ENCODE results near the gene ANKRD18B. TPM values are rescaled to one million over a fixed set of nuclear protein-coding genes. Genes with fewer than 3 reads are reported as not detected.

The ANKRD18B gene
- total and polyA plus RNA-seq, 9 of the 15 experiments (the other 6 are each of a cell fraction or from before 2014, with no cell fraction given), result 0.43 to 12.6 (median 1.8) TPM

DNA sequence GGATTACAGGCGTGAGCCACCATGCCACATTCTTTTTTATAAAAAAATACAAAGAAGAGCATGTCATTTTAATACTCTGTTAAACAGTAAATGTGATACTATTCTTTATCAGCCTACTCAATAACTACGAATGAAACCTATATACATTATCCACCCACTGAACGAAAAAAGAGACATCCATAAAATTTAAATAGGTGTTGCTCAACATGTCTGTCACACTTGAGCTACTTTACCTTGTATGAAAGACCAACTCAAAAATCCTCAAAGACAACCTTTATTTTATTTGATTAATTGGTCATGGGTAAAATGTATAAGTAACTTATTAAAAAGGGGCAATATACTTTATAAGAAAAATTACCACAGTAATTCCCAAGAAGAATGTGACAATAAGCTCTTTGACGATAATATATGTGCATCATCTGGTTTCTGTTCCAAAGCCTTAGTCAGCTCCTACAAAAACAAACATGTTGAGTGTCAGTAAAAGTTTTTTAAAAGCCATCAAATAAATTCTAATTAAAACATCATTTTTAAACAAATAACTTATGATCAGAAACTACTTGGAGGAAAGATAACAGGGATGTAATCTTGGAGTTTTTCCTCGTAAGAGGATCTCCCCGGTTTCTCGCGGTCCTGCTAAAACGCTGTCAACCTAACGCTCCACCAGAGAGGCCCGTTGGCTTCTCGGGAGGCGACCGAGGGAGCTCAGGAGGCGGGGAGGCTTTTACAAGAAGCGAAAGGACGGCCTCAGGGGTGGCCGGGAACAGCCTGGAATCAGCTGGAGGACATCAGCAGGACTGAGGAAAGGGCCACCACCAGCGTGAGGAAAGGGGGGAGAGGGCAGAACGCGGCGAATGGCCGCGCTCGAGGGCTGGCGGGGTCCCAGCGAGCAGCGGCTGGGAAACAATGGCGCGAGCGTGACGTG is 13.5 kb upstream of the ANKRD18B start (continued):
- TF ChIP-seq, protein P1, sequence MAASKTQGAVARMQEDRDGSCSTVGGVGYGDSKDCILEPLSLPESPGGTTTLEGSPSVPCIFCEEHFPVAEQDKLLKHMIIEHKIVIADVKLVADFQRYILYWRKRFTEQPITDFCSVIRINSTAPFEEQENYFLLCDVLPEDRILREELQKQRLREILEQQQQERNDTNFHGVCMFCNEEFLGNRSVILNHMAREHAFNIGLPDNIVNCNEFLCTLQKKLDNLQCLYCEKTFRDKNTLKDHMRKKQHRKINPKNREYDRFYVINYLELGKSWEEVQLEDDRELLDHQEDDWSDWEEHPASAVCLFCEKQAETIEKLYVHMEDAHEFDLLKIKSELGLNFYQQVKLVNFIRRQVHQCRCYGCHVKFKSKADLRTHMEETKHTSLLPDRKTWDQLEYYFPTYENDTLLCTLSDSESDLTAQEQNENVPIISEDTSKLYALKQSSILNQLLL (CRISPR knock-in tag; IDR thresholded peaks at IDR 0.05; ENCODE audit: borderline replicate concordance), result no peak
- TF ChIP-seq ATF1 (CRISPR knock-in tag; IDR thresholded peaks at IDR 0.05) (peak; percentile 70; the same call in 1 of the 2 replicates), ATF1 (tag; IDR thresholded peaks at IDR 0.05) (peak; percentile 91), ZNF57 (CRISPR knock-in tag; IDR thresholded peaks at IDR 0.05) (no peak), ZNF384 (IDR thresholded peaks at IDR 0.05; ENCODE audit: low read depth, low read length) (no peak), SRF (CRISPR knock-in tag; IDR thresholded peaks at IDR 0.05) (no peak), ZNF444 (CRISPR knock-in tag; IDR thresholded peaks at IDR 0.05) (no peak), L3MBTL2 (IDR thresholded peaks at IDR 0.05) (peak; percentile 49; the same call in 1 of the 2 replicates), MED1 (CRISPR knock-in tag; IDR thresholded peaks at IDR 0.05; ENCODE audit: borderline replicate concordance) (no peak), GATAD2A (IDR thresholded peaks at IDR 0.05) (no peak), EP300 (IDR thresholded peaks at IDR 0.05; ENCODE audit: low read length) (no peak), SNIP1 (IDR thresholded peaks at IDR 0.05; ENCODE audit: low read depth) (no peak), NFE2L1 (tag; IDR thresholded peaks at IDR 0.05; ENCODE audit: borderline replicate concordance, low read depth) (no peak), BRD4 (IDR thresholded peaks at IDR 0.05) (peak; percentile 77), YY1 (IDR thresholded peaks at IDR 0.05; ENCODE audit: borderline replicate concordance in 1 of 3, control insufficient read depth in 1 of 3, extremely low read depth in 1 of 3, insufficient read depth in 3 of 3, insufficient read length in 1 of 3, insufficient replicate concordance in 2 of 3, low read depth in 1 of 3, low read length in 2 of 3) (peak; percentile 56 to 93 (median 85))
- TF ChIP-seq, protein P2, sequence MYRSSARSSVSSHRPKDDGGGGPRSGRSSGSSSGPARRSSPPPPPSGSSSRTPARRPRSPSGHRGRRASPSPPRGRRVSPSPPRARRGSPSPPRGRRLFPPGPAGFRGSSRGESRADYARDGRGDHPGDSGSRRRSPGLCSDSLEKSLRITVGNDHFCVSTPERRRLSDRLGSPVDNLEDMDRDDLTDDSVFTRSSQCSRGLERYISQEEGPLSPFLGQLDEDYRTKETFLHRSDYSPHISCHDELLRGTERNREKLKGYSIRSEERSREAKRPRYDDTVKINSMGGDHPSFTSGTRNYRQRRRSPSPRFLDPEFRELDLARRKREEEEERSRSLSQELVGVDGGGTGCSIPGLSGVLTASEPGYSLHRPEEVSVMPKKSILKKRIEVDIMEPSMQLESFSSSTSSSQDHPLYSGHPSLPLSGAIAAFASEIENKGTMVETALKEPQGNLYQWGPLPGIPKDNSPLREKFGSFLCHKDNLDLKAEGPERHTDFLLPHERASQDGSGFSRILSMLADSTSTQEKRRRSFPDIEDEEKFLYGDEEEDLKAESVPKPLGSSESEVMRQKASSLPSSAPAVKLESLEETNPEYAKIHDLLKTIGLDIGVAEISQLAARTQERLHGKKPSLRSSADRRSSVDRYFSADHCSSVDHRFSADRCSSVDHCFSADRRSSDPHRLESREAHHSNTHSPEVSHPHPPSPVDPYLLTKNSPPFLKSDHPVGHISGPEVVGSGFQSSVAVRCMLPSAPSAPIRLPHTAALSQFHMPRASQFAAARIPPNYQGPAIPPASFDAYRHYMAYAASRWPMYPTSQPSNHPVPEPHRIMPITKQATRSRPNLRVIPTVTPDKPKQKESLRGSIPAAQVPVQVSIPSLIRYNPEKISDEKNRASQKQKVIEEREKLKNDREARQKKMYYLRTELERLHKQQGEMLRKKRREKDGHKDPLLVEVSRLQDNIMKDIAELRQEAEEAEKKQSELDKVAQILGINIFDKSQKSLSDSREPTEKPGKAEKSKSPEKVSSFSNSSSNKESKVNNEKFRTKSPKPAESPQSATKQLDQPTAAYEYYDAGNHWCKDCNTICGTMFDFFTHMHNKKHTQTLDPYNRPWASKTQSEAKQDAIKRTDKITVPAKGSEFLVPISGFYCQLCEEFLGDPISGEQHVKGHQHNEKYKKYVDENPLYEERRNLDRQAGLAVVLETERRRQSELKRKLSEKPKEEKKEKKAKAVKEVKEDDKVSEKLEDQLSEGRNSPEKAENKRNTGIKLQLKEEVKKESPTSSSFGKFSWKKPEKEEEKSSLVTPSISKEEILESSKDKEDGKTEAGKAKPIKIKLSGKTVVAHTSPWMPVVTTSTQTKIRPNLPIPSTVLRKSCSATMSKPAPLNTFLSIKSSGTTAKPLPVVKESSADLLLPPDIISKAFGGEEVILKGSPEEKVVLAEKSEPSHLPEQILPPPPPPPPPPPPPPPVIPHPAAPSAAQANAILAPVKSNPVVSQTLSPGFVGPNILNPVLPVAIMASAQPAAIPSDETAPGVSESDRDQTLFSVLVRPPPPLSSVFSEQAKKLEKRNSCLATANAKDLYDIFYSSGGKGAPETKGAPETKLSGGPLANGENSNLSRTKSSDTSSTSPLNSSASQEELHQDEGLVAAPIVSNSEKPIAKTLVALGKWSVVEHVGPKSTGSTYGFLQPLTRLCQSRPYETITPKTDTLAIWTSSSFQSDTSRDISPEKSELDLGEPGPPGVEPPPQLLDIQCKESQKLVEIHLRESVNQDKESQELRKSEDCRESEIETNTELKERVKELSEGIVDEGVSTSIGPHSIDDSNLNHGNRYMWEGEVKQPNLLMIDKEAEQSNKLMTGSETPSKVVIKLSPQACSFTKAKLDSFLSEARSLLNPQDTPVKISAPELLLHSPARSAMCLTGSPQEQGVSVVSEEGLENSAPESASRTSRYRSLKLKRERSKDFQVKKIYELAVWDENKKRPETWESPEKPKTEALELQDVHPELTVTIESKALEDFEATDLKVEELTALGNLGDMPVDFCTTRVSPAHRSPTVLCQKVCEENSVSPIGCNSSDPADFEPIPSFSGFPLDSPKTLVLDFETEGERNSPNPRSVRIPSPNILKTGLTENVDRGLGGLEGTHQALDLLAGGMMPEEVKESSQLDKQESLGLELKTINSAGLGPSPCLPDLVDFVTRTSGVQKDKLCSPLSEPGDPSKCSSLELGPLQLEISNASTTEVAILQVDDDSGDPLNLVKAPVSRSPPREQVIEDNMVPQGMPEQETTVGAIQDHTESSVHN (IDR thresholded peaks at IDR 0.05; ENCODE audit: borderline replicate concordance in 1 of 2, low read depth in 1 of 2), result no peak
- TF ChIP-seq, protein P3, sequence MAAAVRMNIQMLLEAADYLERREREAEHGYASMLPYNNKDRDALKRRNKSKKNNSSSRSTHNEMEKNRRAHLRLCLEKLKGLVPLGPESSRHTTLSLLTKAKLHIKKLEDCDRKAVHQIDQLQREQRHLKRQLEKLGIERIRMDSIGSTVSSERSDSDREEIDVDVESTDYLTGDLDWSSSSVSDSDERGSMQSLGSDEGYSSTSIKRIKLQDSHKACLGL (CRISPR knock-in tag; IDR thresholded peaks at IDR 0.05; ENCODE audit: borderline replicate concordance, poor library complexity, severe bottlenecking), result no peak
